Right hindlimb (tissue), 1 donor: ENCODE results near the gene EPHB1.

ENCODE experiments used
- DNase-seq: peaks from one replicate; pipeline ENCODE4 v3.0.0-alpha.2; 2018

The EPHB1 gene

DNA sequence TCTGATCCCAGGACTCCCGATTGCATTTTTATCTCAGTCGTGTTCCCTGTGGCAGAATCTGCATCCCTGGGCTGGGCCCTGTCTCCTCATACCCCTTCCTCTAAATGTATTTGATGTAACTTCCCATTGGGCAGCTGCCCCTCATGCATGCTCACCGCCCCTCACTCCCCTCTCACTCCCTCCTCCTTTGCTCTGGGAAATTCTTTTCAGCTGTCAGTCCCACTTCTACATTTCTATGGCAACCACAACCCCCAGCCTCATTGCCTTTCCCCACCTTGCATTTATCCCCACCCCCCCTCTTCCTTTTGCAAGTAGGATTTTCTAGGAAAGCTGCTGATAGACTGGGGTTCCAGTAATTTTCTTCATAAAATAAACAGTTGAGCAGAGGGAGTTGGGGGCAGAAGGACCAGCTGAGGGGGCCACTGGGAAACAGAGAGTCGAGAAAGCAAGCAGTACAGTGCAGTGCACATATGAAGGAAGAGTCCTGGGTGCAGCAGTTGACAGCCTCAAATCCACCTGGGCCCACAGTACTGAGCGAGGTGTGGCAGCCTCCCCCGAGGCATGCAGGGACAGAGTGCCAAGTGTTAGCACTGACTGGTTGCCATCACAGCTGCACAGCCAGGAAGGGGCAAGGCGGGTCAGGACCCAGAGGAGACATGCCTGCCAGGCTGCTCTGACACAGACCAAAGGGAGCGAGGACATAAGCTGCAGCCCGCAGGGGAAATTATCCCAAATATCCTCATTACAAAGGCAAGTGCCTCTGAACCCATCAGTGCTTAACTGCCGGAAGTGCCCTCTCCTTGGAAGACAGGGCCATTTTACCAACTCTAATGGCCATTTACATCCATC, 476.3 kb downstream of the EPHB1 start:
- DNase-seq = no peak

- DNase-seq = no peak
These were observed 477.1 kb downstream of the EPHB1 start for GRCh38 chr3:135272026-135272669.

- no peak for DNase-seq
These were observed 497.1 kb downstream of the EPHB1 start for GRCh38 chr3:135292162-135292561.

DNA sequence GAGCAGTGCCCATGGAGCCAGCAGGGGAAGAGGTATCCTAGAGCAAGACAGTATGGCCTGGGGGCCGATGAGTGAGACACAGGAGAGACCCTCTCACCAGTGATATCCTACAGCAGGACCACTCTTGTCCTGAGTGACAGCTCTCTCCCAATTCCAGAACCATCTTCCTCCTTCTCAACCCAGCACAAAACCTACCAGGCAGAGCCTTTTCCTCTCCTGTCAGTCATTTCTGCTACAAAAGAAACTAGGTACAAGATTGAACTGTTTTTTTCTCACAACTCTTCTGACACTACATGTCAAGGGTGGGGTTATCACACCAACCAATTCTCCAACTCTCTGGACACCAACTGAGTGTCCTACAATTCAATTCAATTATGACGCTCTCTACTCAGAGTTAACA, 506.6 kb downstream of the EPHB1 start:
- DNase-seq = no peak

- DNase-seq = no peak
These were observed 509.3 kb downstream of the EPHB1 start for GRCh38 chr3:135304378-135304777.
